Measurements from ENCODE around the gene DOK6. TPM values are rescaled to one million over a fixed set of nuclear protein-coding genes. Genes with fewer than 3 reads are reported as not detected.

Gene DOK6
- total and polyA plus RNA-seq, 2 of the 13 experiments (the other 11 are each of a cell fraction or from before 2014, with no cell fraction given), result 17.0 to 17.2 TPM

GRCh38 chr18:69659142-69659651 is 258.5 kb downstream of the DOK6 start (continued):
- TF ChIP-seq BCL3 (CRISPR knock-in tag; IDR thresholded peaks at IDR 0.05), result no peak
- TF ChIP-seq ZNF138 (CRISPR knock-in tag; IDR thresholded peaks at IDR 0.05; ENCODE audit: low read depth), result no peak
- no peak for TF ChIP-seq KDM5A (IDR thresholded peaks at IDR 0.05; ENCODE audit: borderline replicate concordance, low read length)
- TF ChIP-seq GATA4 (IDR thresholded peaks at IDR 0.05; ENCODE audit: borderline replicate concordance, low read depth), result 0 out of 2 replicates have a peak, but pooled peaks have one; percentile 36
- TF ChIP-seq SNAI1 (CRISPR knock-in tag; IDR thresholded peaks at IDR 0.05; ENCODE audit: borderline replicate concordance), result no peak
- TF ChIP-seq HOMEZ (CRISPR knock-in tag; IDR thresholded peaks at IDR 0.05; ENCODE audit: low read depth), result 0 out of 2 replicates have a peak, but pooled peaks have one; percentile 42
- TF ChIP-seq ZNF724P (CRISPR knock-in tag; IDR thresholded peaks at IDR 0.05; ENCODE audit: borderline replicate concordance), result no peak
- TF ChIP-seq NFRKB (IDR thresholded peaks at IDR 0.05), result no peak
- TF ChIP-seq PAXIP1 (CRISPR knock-in tag; conservative IDR thresholded peaks at IDR 0.05), result peak; percentile 83
- TF ChIP-seq ETS1 (CRISPR knock-in tag; IDR thresholded peaks at IDR 0.05), result no peak
- no peak for TF ChIP-seq BCLAF1 (IDR thresholded peaks at IDR 0.05)
- no peak for TF ChIP-seq NR2C2 (CRISPR knock-in tag; IDR thresholded peaks at IDR 0.05; ENCODE audit: borderline replicate concordance)
- no peak for TF ChIP-seq ZNF10 (CRISPR knock-in tag; IDR thresholded peaks at IDR 0.05; ENCODE audit: borderline replicate concordance, low read depth)
- TF ChIP-seq ZNF660 (CRISPR knock-in tag; IDR thresholded peaks at IDR 0.05; ENCODE audit: borderline replicate concordance, low read depth), result no peak
- TF ChIP-seq NONO (IDR thresholded peaks at IDR 0.05), result no peak
- TF ChIP-seq NONO (CRISPR knock-in tag; conservative IDR thresholded peaks at IDR 0.05), result 0 out of 2 replicates have a peak, but pooled peaks have one; percentile 44
- peak; percentile 58; the same call in 1 of the 2 replicates for TF ChIP-seq POGZ (CRISPR knock-in tag; IDR thresholded peaks at IDR 0.05)
